ENCODE data around the gene SNX27. TPM values are rescaled to one million over a fixed set of nuclear protein-coding genes. Genes with fewer than 3 reads are reported as not detected.

Gene SNX27
- total RNA-seq, 6 experiments from 2014 or later: 29.2 to 31.8 (median 31.0) TPM

DNA sequence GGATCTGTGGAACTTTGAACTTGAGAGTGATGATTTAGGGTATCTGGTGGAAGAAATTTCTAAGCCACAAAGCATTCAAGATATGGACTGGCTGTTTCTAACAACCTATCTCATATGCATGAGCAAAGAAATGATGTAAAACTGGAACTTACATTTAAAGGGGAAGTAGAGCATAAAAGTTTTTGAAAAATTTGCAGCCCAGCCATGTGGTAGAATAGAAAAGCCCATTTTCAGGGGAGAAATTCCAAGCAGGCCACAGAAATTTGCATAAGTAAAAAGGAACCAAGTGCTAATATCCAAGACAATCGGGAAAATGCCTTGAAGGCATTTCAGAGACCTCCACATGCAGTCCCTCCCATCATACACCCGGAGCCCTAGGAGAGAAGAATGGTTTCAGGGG, 125.2 kb downstream of the SNX27 start:
- Mint-ChIP-seq H3K4me1 (ENCODE audit: low read depth) (no peaks in the 10 kb centered on the region), H3K27ac (no peak overlapping the region), H3K9me3 (peaks cover 11% of the 10 kb centered on the region), H3K36me3 (ENCODE audit: low read depth) (no peaks in the 10 kb centered on the region), H3K27me3 (ENCODE audit: insufficient read depth) (peaks cover 17% of the 10 kb centered on the region), H3K4me3 (no peak overlapping the region)
- DNase-seq: no peak
- no peak for TF ChIP-seq CTCF (IDR thresholded peaks at IDR 0.05)

DNA sequence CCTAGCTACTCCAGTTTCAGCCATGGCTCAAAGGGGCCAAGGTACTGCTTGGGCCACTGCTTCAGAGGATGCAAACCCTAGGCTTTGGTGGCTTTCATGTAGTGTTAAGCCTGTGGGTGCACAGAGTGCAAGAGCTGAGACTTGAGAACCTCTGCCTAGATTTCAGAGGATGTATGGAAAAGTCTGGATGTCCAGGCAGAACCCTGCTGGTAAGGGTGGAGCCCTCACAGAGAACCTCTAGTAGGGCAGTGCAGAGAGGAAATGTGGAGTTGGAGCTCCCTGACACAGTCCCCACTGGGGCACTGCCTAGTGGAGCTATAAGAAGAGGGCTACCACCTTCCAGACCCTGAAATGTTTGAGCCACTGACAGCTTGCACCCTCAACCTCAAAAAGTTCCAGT, 125.6 kb downstream of the SNX27 start:
- H3K4me1 Mint-ChIP-seq (ENCODE audit: low read depth): no peaks in the 10 kb centered on the region
- no peak overlapping the region for H3K27ac Mint-ChIP-seq

DNA sequence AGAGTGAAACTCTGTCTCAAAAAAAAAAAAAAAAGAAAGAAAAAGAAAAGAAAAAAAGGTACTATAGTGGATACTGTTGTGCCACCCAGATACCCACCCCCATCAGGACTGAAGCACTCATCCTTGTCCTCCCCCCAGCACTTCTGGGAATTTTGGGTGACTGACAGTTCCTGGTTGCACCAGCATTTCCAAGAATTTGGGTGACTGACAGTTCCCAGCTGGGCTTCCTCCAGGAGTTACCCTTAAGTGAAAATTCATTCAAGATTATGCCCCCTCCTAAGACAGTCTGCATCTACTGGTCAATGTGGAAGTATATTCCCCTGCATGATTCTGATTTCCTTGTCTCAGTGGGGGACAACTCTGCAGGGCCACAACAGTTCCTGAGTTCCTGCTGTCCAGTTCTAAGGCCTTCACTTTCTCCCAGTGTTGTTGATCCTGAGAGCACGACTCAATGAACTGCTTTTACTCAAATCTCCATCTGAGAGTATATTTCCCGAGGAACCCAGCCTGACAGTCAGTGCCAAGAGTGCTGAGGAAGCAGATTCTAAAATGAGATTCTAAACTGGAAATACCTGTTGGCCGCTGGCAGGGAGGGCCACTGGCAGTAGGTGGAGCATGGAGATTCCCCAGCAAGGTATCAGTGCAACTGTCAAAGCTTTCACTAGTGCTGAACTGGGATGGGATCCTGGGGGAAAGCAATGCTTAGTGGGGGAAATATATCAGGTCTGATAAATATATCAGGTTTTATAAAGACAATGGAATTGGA, 127.9 kb downstream of the SNX27 start:
- Mint-ChIP-seq H3K27ac (no peak overlapping the region), H3K36me3 (ENCODE audit: low read depth) (no peaks in the 10 kb centered on the region), H3K27me3 (ENCODE audit: insufficient read depth) (peaks cover 28% of the 10 kb centered on the region), H3K4me1 (ENCODE audit: low read depth) (no peaks in the 10 kb centered on the region), H3K4me3 (no peak overlapping the region), H3K9me3 (peaks cover 11% of the 10 kb centered on the region)
- no peak for TF ChIP-seq CTCF (IDR thresholded peaks at IDR 0.05)
- DNase-seq: no peak

More for the DNA sequence above, 125.6 kb downstream of the SNX27 start:
- Mint-ChIP-seq H3K4me3 (no peak overlapping the region), H3K9me3 (peaks cover 11% of the 10 kb centered on the region), H3K27me3 (ENCODE audit: insufficient read depth) (peaks cover 20% of the 10 kb centered on the region), H3K36me3 (ENCODE audit: low read depth) (no peaks in the 10 kb centered on the region)
- TF ChIP-seq CTCF (IDR thresholded peaks at IDR 0.05): no peak
- DNase-seq: no peak

GRCh38 chr1:151741516-151741915, 129.7 kb downstream of the SNX27 start:
- Mint-ChIP-seq H3K4me1 (ENCODE audit: low read depth) (no peaks in the 10 kb centered on the region), H3K27ac (no peak overlapping the region), H3K9me3 (peaks cover 10% of the 10 kb centered on the region), H3K4me3 (no peak overlapping the region), H3K27me3 (ENCODE audit: insufficient read depth) (peaks cover 41% of the 10 kb centered on the region), H3K36me3 (ENCODE audit: low read depth) (no peaks in the 10 kb centered on the region)
- TF ChIP-seq CTCF (IDR thresholded peaks at IDR 0.05): no peak
- DNase-seq: no peak

Other genes starting within 250 kb of the SNX27 start
- 10 to 100 TPM; 11.2 to 15.6 (median 14.6) TPM for gene SELENBP1, start 239.3 kb upstream of the SNX27 start, total RNA-seq (2021; fragmentation: NEBNext Ultra II Directional; extraction: Animal tissue kit (Norgen Biotek cat#: 25700))
- 100 to 1,000 TPM; 342 to 409 (median 371) TPM for gene PSMB4, start 212.5 kb upstream of the SNX27 start, total RNA-seq (2021; fragmentation: NEBNext Ultra II Directional; extraction: Animal tissue kit (Norgen Biotek cat#: 25700))
- 10 to 100 TPM; 34.9 to 40.3 (median 37.9) TPM for gene POGZ, start 152.6 kb upstream of the SNX27 start, total RNA-seq (2021; fragmentation: NEBNext Ultra II Directional; extraction: Animal tissue kit (Norgen Biotek cat#: 25700))
- under 1 TPM; 0.17 to 0.28 (median 0.21) TPM for gene CGN, start 100.7 kb upstream of the SNX27 start, total RNA-seq (2021; fragmentation: NEBNext Ultra II Directional; extraction: Animal tissue kit (Norgen Biotek cat#: 25700))
- 10 to 100 TPM in 2 of 6 experiments, 1 to 10 TPM in 4; 6.5 to 20.2 (median 7.3) TPM for gene TUFT1, start 71.7 kb upstream of the SNX27 start, total RNA-seq (2021; fragmentation: NEBNext Ultra II Directional; extraction: Animal tissue kit (Norgen Biotek cat#: 25700))
- gene CELF3, start 104.8 kb downstream of the SNX27 start, total RNA-seq (2021; fragmentation: NEBNext Ultra II Directional; extraction: Animal tissue kit (Norgen Biotek cat#: 25700)): not detected
- not detected for gene RIIAD1, start 109.5 kb downstream of the SNX27 start, total RNA-seq (2021; fragmentation: NEBNext Ultra II Directional; extraction: Animal tissue kit (Norgen Biotek cat#: 25700))
- gene MRPL9, start 151.4 kb downstream of the SNX27 start, total RNA-seq (2021; fragmentation: NEBNext Ultra II Directional; extraction: Animal tissue kit (Norgen Biotek cat#: 25700)): 100 to 1,000 TPM in 2 of 6 experiments, 10 to 100 TPM in 4; 91.4 to 116 (median 96.2) TPM
- 1 to 10 TPM; 1.1 to 2.0 (median 1.5) TPM for gene TDRKH, start 178.4 kb downstream of the SNX27 start, total RNA-seq (2021; fragmentation: NEBNext Ultra II Directional; extraction: Animal tissue kit (Norgen Biotek cat#: 25700))
- not detected for gene LINGO4, start 193.4 kb downstream of the SNX27 start, total RNA-seq (2021; fragmentation: NEBNext Ultra II Directional; extraction: Animal tissue kit (Norgen Biotek cat#: 25700))
- not detected for gene RORC, start 219.8 kb downstream of the SNX27 start, total RNA-seq (2021; fragmentation: NEBNext Ultra II Directional; extraction: Animal tissue kit (Norgen Biotek cat#: 25700))
- gene C2CD4D, start 227.8 kb downstream of the SNX27 start, total RNA-seq (2021; fragmentation: NEBNext Ultra II Directional; extraction: Animal tissue kit (Norgen Biotek cat#: 25700)): not detected
- gene THEM5, start 241.7 kb downstream of the SNX27 start, total RNA-seq (2021; fragmentation: NEBNext Ultra II Directional; extraction: Animal tissue kit (Norgen Biotek cat#: 25700)): not detected

All from HFFc6 (cell line).